NCI-H526 treated with DMSO at 0.1 percent for 48 hours (cell line): ENCODE results near the gene ATAD3B.
"Not testable (repeated sequence)": the region's sequence is repeated elsewhere in the genome, so short reads cannot be mapped to it uniquely, and the experiment has no call there.

Experiments used
- DNase-seq: peaks from one replicate; lab custom pipeline; 2025; lab: John Stamatoyannopoulos, UW

Gene ATAD3B

DNA sequence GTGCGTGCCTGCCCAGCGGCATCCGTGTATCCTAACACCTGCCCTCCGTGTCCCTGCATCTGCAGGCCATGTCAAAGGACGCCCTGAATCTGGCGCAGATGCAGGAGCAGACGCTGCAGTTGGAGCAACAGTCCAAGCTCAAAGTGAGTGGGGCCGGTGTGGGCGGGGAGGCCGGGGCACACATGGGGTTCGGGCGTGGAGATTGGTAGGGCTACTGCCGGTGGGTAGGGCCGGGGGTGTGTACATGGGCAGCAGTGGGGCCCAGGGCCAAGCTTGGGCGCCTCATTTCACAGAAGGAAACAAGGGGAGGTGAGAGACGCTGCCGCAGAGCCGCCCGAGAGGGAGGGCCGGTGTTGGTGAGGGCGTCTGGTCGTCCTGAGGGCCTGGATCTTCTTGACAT, 20.9 kb upstream of the ATAD3B start:
- DNase-seq, result not testable (repeated sequence)

DNA sequence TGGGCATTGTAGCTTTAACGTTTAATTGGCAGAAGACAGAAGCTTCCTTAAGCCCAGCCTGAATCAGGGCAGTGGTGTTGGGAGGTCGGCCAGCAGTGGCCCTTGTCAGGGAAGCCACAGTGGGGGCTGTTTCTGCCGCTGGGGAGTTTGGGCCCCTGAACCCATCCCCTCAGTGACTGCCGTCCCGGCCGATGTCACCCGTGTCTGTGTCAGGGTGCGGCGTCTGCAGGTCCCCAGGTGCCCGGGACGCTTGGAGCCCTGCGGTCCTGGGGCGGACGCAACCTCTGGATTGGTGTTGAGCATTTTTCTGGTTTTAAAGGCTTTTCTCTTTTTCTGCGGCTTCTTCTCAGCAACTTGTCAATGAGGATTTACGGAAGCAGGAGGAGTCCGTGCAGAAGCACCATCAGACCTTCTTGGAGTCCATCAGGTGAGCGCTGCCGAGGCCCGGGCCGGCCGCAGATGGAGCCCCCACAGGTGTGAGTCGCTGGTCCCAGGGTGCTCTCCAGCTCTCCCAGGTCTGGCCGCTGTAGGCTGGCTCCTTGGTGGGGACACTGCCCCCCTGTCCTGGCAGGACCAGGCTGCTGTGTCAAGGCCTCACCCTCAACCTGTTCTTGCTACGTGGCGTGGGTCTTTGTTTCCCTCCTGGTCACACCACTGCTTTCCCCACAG, 19.7 kb upstream of the ATAD3B start:
- DNase-seq, result no peak

DNA sequence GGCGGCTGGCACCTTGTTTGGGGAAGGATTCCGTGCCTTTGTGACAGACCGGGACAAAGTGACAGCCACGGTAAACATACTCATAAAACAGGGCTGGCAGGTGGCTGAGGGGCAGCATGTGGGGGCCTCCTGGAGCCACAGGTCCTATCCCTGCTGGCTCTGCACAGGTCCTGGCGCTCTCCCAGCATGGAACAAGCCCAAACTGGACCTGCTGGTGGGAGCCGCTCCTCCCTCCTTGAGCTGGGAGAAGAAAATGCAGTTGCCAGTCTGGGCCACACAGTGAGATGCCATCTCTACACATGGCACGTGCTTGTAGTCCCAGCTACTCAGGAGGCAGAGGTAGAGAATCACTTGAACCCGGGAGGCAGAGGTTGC, 19.2 kb upstream of the ATAD3B start:
- DNase-seq, result not testable (repeated sequence)

DNA sequence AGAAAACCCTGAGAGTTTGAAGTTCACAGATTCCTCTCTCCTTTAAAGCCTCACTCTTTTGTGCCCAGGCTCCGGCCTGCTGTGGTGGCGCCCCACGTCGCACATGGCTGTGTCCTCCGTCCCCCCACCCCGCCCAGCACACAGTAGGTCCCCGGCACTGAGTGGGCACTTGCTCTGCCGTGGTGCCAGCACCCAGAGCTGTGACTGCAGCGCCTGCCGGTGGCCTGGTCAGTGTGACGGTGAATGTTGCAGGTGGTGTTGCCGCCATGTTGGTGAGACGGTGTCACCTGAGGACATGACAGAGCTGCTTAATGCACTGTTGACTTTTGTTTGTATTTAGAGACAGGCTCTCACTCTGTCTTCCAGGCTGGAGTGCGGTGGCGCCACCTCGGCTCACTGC, 18.7 kb upstream of the ATAD3B start:
- DNase-seq, result no peak

DNA sequence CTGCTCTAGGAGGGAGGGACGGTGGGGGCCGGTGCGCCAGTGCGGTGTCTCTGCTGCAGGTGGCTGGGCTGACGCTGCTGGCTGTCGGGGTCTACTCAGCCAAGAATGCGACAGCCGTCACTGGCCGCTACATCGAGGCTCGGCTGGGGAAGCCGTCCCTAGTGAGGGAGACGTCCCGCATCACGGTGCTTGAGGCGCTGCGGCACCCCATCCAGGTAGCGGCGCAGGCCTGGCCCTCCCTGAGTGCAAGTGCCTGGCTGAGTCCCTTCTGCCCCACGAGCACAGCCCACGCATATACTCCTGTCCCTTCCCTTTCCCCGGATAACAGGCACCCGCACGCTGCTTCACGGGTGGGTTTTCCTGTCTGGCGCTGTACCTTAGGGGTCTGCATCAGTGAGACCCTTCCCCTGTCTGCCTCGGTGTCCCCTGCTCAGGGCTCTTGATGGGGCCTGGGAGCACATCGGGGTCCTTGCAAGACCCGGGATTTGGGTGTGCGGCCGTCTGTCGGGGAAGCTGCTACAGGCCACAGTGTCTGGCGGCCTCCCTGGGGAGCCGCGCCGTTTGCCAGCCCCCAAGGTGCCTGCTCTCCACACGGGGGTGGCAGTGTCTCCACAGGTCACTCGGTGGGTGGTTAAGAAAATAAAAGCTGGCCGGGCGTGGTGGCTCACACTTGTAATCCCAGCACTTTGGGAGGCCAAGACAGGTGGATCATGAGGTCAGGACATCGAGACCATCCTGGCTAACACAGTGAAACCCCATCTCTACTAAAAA, 17.1 kb upstream of the ATAD3B start:
- DNase-seq, result not testable (repeated sequence)

DNA sequence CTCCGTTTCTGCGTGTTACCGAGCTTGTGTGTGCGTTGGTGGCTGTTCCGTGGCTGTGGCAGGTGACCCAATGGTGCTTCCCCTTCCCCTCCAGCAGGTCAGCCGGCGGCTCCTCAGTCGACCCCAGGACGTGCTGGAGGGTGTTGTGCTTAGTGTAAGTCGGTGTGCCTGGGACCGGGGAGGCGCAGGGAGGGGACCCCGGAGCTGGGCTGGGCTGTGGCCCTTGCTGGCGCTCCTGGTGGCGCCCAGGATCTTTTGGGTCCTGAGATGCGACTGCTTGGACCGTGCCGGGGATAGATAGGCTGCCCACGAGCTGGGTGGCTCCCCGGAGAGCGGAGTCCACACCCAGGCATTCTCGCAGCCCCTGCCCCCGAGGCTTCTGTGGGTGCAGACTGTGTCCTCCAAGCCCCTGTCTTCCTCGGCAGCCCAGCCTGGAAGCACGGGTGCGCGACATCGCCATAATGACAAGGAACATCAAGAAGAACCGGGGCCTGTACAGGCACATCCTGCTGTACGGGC, 16.1 kb upstream of the ATAD3B start:
- DNase-seq, result no peak

DNA sequence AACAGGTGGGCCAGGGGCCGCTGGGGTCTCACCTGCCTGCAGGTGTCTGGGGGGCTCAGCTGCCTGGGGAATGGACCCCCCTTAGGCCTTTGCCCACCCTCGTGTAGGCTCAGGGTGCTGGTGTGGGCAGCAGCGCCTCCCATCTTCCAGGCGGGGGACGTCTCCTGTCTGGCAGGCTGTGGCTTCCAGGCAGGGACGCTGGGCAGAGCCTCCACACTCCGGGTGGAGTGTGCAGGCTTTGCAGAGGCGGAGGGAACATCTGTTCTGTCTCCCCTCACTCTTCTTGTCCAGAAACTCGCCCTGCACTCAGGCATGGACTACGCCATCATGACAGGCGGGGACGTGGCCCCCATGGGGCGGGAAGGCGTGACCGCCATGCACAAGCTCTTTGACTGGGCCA, 15.6 kb upstream of the ATAD3B start:
- DNase-seq, result not testable (repeated sequence)

DNA sequence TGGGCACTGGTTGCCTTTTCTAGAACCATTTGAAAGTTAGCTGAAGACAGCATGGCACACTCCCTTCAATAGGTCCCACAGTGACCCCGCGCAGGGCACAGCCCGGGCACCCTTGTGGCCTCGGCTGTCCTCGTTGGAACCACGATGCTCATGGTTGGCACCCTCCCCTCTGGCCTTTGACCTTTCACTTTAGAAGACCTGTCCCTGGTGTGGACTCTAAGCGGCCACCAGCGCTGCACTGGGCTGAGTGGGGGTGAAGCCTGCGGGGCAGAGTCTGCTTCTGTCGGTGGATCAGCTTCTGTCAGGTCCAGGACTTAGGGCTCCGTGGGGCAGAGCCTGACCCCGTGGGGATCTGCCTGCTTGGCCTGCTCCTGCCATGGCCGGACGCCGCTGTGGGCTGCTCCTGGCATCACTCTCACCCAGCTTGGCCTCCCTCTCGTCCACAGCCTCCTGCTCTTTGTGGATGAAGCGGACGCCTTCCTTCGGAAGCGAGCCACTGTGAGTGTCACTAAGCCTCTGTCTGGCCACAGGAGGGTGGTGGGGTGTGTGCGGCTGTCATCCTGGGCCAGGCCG, 14.8 kb upstream of the ATAD3B start:
- not testable (repeated sequence) for DNase-seq

DNA sequence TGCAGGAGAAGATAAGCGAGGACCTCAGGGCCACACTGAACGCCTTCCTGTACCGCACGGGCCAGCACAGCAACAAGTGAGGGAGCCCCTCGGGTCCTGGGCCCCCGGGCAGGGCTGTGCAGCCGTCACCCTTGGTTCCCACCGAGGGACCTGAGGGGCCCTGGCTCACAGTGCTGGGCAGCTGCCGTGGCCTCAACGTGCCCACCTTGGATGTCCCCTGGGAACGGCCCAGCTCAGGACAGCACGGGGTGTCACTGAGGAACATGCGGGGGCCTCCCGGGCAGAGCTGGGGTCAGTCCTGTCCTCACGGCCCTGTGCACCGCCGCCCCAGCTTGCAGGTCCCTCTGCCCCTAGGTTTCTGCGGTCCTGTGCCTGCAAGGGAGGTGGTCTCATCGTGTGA, 12.4 kb upstream of the ATAD3B start:
- not testable (repeated sequence) for DNase-seq

DNA sequence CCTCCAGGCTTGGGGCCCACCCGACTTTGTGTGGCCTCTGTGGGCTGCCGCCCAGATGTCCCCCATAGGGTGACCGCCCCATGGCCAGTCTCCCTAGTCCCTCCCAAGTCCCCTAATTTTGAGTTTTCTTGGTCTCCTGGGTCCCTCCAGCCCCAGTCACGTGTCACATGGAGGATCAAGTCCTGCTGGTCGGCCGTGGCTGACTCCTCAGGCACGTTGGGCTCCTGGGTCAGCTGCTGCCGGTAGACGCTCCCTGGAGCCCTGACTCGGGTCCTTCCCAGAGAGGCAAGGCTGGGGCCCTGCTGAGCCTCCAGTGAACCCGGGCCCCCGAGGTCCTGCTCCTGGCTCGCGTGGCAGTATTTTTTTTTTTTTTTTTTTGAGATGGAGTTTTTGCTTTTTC, 11.9 kb upstream of the ATAD3B start:
- DNase-seq, result not testable (repeated sequence)

DNA sequence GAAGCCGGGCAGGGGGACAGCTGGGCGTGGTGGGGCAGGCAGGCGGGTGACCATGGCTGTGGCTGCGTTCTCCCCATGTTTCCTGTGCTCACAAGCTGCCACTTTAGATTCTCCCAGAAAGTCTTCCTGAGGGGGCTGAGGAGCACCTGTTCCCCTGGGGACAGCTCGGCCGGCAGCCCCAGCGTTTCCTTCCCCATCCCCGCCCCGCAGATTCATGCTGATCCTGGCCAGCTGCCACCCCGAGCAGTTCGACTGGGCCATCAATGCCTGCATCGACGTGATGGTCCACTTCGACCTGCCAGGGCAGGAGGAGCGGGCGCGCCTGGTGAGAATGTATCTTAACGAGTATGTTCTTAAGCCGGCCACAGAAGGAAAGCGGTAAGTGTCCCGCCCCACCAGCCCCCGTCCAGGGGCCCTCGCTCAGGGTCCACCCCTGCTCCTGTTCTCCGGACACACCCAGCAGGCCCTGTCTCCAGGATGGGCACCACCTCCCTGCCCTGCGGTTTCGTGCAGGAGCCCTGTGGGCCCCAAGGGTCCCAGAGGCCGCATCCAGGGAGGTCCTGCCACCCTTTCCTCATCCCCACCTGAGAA, 10.9 kb upstream of the ATAD3B start:
- no peak for DNase-seq

DNA sequence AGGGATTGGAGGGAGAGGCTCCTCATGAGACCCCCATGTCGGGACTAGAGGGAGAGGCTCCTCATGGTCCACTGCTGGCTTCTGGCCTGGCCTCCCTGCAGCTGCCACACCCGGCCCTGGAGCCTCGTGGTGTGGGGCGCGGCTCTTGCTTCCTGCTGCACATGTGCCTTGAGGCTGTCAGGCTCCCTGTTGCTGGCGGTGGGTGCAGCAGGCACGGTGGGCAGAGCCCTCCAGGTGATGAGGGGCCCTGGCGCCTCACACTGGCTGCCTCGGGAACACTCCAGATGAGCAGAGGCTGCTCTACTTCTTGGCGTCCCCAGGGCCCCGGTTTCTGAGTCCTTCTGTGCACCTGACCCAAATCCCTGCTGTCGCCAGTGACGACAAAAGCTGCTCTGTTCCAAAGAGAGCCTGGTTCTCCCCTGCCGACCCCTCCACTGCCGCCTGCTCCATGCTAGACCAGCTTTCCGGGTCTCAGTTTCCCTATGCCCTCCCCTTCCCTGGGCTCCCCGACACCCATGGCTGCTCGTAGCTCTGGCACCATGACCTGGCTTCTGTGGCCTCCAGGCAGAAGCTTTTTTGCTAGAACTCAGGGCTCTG, 9.7 kb upstream of the ATAD3B start:
- no peak for DNase-seq

DNA sequence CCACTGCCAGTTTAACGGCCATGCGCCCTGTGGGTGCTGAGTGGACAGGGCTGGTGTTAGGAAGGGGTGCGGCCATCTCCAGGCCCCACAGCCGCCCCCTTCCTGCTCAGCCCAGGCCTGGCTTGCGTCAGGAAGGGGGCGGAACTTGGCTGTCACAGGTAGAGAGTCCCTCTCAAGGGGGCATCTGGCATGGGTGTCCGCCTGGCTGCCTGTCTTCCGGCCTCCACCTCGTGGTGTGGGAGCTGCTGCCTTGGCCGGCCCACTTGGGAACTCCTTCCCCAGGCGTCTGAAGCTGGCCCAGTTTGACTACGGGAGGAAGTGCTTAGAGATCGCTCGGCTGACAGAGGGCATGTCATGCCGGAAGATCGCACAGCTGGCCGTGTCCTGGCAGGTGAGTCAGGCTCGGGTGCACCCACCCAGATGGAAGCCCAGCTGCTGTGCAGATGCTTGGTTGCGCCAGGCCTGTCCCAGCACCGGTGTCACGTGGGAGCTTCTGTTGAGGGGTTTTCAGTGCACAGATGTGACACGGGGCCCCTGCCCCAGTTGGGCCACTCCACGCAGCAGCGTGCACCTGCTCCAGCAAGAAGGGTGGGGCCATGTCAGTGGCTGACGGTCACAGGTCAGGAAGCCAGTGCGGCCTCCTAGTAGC, 9.1 kb upstream of the ATAD3B start:
- no peak for DNase-seq

DNA sequence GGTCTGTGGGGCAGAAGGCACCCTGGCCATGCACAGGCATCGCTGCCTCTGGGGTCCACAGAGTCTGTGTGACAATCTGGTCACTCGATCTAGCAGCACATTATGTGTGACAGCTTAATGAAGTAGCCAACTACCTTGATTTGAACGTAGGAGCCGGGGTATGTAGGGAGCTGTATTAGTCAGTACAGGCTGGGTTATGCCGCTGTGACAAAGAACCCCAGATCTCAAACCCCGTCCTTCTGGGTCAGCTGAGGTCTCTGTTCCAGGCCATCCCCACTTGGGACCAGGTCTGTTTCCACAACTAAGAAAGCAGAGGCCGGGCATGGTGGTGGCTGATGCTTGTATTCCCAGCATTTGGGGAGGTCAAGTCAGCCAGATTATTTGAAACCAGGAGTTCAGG, 8.3 kb upstream of the ATAD3B start:
- no peak for DNase-seq

DNA sequence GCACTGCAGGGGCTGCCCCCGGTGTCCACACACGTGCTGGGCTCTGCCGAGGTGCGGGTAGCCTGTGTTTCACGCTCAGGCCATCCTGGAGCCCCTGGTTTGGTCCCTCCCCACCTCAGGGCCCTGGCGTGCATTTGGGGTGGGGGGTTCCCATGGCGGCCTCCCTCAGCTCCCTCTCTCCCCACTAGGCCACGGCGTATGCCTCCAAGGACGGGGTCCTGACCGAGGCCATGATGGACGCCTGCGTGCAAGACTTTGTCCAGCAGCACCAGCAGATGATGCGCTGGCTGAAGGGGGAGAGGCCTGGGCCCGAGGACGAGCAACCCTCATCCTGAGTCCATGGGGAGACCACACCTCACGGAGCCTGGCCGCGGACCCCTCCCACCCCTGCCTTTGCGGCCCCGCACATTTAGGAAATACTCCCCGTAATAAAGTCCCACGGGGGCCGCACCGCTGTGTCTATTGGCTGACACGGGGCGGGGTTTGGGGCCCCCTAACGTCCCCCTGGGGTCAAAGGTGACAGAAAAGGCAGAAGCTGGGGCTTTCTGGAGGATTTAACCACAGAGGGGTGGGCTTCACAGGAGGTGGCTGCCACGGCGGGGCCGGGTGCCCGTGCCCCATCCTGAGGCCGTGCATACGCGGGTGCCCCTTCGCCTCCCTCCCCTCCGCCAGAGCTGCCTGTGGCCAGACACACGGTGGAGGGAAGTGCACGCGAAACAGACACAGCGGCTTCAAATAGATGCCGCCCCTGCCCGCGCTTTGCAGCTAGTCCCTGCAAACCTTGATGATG, 3.2 kb upstream of the ATAD3B start:
- DNase-seq, result not testable (repeated sequence)

DNA sequence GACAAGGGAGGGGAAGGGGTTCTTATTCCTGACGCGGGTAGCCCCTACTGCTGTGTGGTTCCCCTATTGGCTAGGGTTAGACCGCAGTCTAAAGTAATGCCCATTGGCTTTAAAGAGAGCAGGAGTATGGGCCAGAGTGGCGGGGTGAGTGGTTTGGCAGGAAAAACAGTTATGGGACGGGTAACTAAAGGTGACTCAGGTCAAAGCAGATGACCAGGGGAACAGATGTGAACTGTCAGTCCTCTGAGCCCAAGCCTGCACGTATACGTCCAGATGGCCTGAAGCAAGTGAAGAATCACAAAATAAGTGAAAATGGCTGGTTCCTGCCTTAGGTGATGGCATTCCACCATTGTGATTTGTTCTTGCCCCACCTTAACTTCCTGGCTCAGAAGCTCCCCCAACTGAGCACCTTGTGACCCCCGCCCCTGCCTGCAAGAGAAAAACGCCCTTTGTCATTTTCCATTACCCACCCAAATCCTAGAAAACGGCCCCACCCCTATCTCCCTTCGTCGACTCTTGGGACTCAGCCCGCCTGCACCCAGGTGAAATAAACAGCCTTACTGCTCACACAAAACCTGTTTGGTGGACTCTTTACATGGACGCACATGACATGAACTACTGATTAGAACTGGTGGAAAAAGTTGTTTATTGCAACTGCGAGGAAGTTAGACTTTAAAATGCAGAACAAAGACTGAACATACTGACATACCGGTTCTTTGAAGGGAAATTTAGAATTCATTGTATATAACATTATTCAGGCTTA, 758 bp upstream of the ATAD3B start:
- no peak for DNase-seq

DNA sequence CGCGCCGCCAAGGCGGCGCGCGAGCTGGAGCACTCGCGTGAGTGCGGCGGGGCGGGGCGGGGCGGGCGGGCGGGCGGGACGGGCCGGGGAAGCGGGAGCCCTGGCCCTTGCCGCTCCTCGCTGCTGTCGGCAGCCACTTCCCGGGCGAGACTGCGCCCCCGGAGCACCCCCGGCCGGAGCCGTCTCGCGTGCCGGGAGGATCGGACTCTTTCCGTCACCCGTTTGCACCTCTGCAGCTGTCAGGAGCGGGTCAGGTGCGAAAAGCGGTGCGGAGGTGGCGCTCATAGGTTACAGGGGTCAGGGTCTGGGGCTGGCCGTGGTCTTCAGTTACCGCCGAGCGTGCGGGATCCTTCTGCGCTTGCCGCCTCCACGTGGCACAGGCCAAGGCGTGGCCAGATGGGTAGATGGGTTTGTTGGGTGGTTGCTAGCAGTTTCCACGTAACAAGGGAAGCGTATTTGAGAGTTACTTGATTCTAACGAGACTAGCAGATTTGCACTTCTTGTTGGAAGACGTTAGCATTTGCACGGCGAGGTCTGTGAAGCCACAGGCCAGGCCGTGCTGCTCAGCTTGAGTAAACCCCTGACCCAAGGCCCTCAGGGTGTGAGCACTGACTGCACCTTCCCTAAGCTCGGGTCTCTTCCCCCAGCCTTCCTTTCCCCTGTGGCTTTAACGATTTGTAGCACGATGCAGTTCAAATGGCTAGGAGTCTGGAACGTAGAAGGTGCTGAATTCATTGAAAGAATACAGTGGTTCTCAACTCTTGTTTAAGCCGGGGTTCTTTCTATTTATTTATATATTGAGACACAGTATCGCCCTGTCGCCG, 700 bp downstream of the ATAD3B start:
- not testable (repeated sequence) for DNase-seq

DNA sequence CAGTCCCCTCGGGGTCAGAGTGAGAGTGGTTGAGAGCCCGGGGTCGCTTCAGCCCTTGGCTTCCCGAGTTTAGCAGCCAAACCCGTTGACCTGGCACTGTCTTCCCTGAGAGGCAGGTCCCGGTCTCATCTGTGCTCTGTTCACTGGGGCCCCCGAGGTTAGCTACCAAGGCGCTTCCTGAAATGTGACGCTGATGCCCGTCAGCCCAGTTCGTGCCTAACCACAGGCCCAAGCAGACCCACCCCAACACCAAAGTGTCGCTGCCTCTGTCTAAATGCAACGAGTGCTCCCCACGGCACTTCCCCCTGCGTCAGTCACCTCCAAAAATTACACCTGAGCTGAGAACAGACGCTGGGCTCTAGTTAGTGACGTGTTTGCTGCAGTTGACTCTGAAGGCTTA, 4.4 kb downstream of the ATAD3B start:
- DNase-seq, result not testable (repeated sequence)

DNA sequence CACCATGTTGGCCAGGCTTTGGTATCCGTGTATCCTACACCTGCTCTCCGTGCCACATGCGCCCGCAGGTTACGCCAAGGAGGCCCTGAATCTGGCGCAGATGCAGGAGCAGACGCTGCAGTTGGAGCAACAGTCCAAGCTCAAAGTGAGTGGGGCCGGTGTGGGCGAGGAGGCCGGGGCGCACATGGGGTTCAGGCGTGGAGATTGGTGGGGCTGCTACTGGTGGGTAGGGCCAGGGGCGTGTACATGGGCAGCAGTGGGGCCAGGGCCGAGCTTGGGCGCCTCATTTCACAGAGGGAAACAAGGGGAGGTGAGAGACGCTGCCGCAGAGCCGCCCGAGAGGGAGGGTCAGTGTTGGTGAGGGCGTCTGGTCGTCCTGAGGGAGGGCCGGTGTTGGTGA, 5.6 kb downstream of the ATAD3B start:
- no peak for DNase-seq
